ENCODE results near the gene GJB4.
"Not testable (repeated sequence)": the region's sequence is repeated elsewhere in the genome, so short reads cannot be mapped to it uniquely, and the experiment has no call there.

GJB4 gene

GRCh38 chr1:34808051-34808810 lies 48.7 kb downstream of the GJB4 start:
- DNase-seq: no peak

DNA sequence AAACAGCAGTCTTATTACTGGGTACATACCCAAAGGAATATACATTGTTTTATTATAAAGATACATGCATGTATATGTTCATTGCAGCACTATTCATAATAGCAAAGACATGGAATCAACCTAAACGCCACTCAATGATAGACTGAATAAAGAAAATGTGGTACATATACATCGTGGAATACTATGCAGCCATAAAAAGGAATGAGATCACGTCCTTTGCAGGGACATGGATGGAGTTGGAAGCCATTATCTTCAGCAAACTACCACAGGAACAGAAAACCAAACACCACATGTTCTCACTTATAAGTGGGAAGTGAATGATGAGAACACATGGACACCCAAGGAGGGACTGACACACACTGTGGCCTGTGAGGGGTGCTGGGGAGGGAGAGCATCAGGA lies 51.2 kb downstream of the GJB4 start:
- DNase-seq: not testable (repeated sequence)

Measured in inflammatory macrophage treated with lipopolysaccharide for 4 hours (primary cell).